HCT116 (cell line): ENCODE data around the gene TRIAP1. TPM values are rescaled to one million over a fixed set of nuclear protein-coding genes. Genes with fewer than 3 reads are reported as not detected.

Experiments
- ATAC-seq: fragments of 200-7000 bp; cut with Tn5 transposase; 2 replicates; pipeline ENCODE4 v1.9.1; 2020; ENCODE audit warnings: mild to moderate bottlenecking, moderate library complexity
- BruUV-seq: library from RNA; stranded (reverse); fragments of 400-500 nt; replicated peaks from 2 replicates; lab custom pipeline; 2021; lab: Mats Ljungman, UMichigan
- CTCF ChIA-PET: fragments of 300-600 bp; sonication (Branson Sonifier 250); formaldehyde crosslinking; loops from one replicate; lab custom pipeline; 2021; ENCODE audit warnings: antibody characterized with exemption; lab: Charles Lee
- POLR2A ChIA-PET: fragments of 300-600, 350-600 bp; sonication (Branson Sonifier 250); formaldehyde crosslinking; loops from one replicate; lab custom pipeline; 2021; ENCODE audit warnings: antibody characterized with exemption; lab: Charles Lee
- RAD21 ChIA-PET, 2 experiments: fragments of 300-600 bp; sonication (Branson Sonifier 250); formaldehyde crosslinking; loops; one replicate each; lab custom pipeline; 2023; ENCODE audit warnings: low total read pairs in 2 of 2; ENCODE audit not compliant: uncharacterized antibody in 2 of 2, unreplicated experiment in 2 of 2, low non-redundant PET in 1 of 2; lab: Charles Lee
- DNase-seq: peaks from one replicate; pipeline ENCODE4 v3.0.0-alpha.2; 2010; ENCODE audit warnings: low read depth, low spot score
- H2AFZ ChIP-seq: fragments of 200-600 bp; shearing (Covaris generic), sonication (generic); 2 replicates; pipeline ENCODE4 v1.6.1; 2017; ENCODE audit warnings: low read depth, mixed run types, mixed read lengths, antibody characterized with exemption, low read length; ENCODE audit not compliant: poor library complexity, severe bottlenecking
- H3K27ac ChIP-seq: 2 replicates; pipeline ENCODE4 v1.5.1; 2012; ENCODE audit warnings: low read depth, low read length
- H3K27me3 ChIP-seq: fragments of 200-600 bp; sonication (generic); 2 replicates; pipeline ENCODE4 v1.6.1; 2016; ENCODE audit warnings: mixed run types, low read length, mixed read lengths; ENCODE audit not compliant: insufficient read depth
- H3K36me3 ChIP-seq, 2 experiments: fragments of 200-500 bp in 1 of 2; fragments of 200-600 bp in 1 of 2; sonication (Bioruptor generic) in 1 of 2; sonication (generic) in 1 of 2; 2 replicates each; pipeline versions ENCODE4 v1.5.1 to v1.6.1; 2014 to 2016; ENCODE audit warnings: low read length in 2 of 2, inconsistent platforms in 1 of 2, mixed read lengths in 1 of 2, mixed run types in 1 of 2; ENCODE audit not compliant: insufficient read depth in 2 of 2, control insufficient read depth in 1 of 2
- H3K4me1 ChIP-seq, 2 experiments: fragments of 200-600 bp in 1 of 2; sonication (generic) in 1 of 2; 2 replicates each; pipeline versions ENCODE4 v1.5.1 to v1.6.1; 2012 to 2017; ENCODE audit warnings: low read length in 2 of 2, inconsistent platforms in 1 of 2, mild to moderate bottlenecking in 1 of 2, mixed read lengths in 1 of 2, mixed run types in 1 of 2, moderate library complexity in 1 of 2; ENCODE audit not compliant: insufficient read depth in 2 of 2, control insufficient read depth in 1 of 2
- H3K4me2 ChIP-seq: fragments of 200-600 bp; sonication (generic); 2 replicates; pipeline ENCODE4 v1.6.1; 2017; ENCODE audit warnings: mixed run types, low read length, mixed read lengths
- H3K4me3 ChIP-seq, 2 experiments: fragments of 200-600 bp in 1 of 2; sonication (generic) in 1 of 2; replicated peaks in 1 of 2; 2 replicates each; pipeline ENCODE4 v1.5.1; 2011 to 2016; ENCODE audit warnings: low read length in 2 of 2, control low read depth in 1 of 2, low read depth in 1 of 2, mild to moderate bottlenecking in 1 of 2, mixed read lengths in 1 of 2, mixed run types in 1 of 2
- H3K79me2 ChIP-seq: fragments of 200-600 bp; sonication (generic); 2 replicates; pipeline ENCODE4 v1.6.1; 2017; ENCODE audit warnings: mild to moderate bottlenecking, mixed run types, low read length, moderate library complexity, mixed read lengths; ENCODE audit not compliant: insufficient read depth
- H3K9ac ChIP-seq: fragments of 200-600 bp; sonication (generic); 2 replicates; pipeline ENCODE4 v1.6.1; 2016; ENCODE audit warnings: low read length, mixed read lengths
- H3K9me2 ChIP-seq: fragments of 200-600 bp; sonication (generic), shearing (Covaris generic); 2 replicates; pipeline ENCODE4 v1.6.1; 2017; ENCODE audit warnings: mixed run types, mild to moderate bottlenecking, moderate library complexity; ENCODE audit not compliant: insufficient read depth
- H3K9me3 ChIP-seq, 2 experiments: fragments of 200-500 bp in 1 of 2; fragments of 200-600 bp in 1 of 2; sonication (Bioruptor generic) in 1 of 2; sonication (generic) in 1 of 2; 2 replicates each; pipeline ENCODE4 v1.6.1; 2014 to 2017; ENCODE audit warnings: low read length in 2 of 2, mixed read lengths in 2 of 2, inconsistent platforms in 1 of 2, low read depth in 1 of 2, mild to moderate bottlenecking in 1 of 2, mixed run types in 1 of 2, moderate library complexity in 1 of 2; ENCODE audit not compliant: control insufficient read depth in 1 of 2, insufficient read depth in 1 of 2
- H4K20me1 ChIP-seq: fragments of 200-600 bp; sonication (generic), shearing (Covaris generic); 2 replicates; pipeline ENCODE4 v1.6.1; 2017; ENCODE audit warnings: mixed run types, mild to moderate bottlenecking, moderate library complexity; ENCODE audit not compliant: insufficient read depth
- CBX3 ChIP-seq: IDR thresholded peaks from 2 replicates; pipeline ENCODE4 v1.6.1; 2012; ENCODE audit warnings: low read depth
- CEBPB ChIP-seq: IDR thresholded peaks from 2 replicates; pipeline ENCODE4 v1.6.1; 2012; ENCODE audit warnings: low read depth
- ELF1 ChIP-seq: IDR thresholded peaks from 2 replicates; pipeline ENCODE4 v1.6.1; 2012; ENCODE audit warnings: low read depth, borderline replicate concordance
- EZH2 ChIP-seq: fragments of 200-600 bp; sonication (generic); IDR thresholded peaks from 2 replicates; pipeline ENCODE4 v1.6.1; 2017; ENCODE audit warnings: antibody characterized with exemption, mixed run types
- EZH2phosphoT487 ChIP-seq: fragments of 200-600 bp; IDR thresholded peaks from 2 replicates; pipeline ENCODE4 v1.6.1; 2018; ENCODE audit warnings: antibody characterized with exemption, borderline replicate concordance
- FOSL1 ChIP-seq: IDR thresholded peaks from 2 replicates; pipeline ENCODE4 v1.6.1; 2012; ENCODE audit warnings: low read depth
- JUND ChIP-seq: IDR thresholded peaks from 2 replicates; pipeline ENCODE4 v1.6.1; 2012
- POLR2A ChIP-seq: IDR thresholded peaks from 2 replicates; pipeline ENCODE4 v1.7.0; 2011; ENCODE audit warnings: borderline replicate concordance; ENCODE audit not compliant: insufficient read depth, insufficient read length; ENCODE audit errors: extremely low read depth
- POLR2AphosphoS5 ChIP-seq: IDR thresholded peaks from 2 replicates; pipeline ENCODE4 v1.6.1; 2011; ENCODE audit warnings: mild to moderate bottlenecking, low read depth, low read length, moderate library complexity
- RAD21 ChIP-seq: IDR thresholded peaks from 2 replicates; pipeline ENCODE4 v1.6.1; 2012; ENCODE audit warnings: low read depth, mild to moderate bottlenecking
- SIN3A ChIP-seq: IDR thresholded peaks from 2 replicates; pipeline ENCODE4 v1.6.1; 2012; ENCODE audit warnings: low read depth
- SP1 ChIP-seq: IDR thresholded peaks from 2 replicates; pipeline ENCODE4 v1.6.1; 2012; ENCODE audit warnings: low read depth
- TCF7L2 ChIP-seq: IDR thresholded peaks from 2 replicates; pipeline ENCODE4 v1.7.0; 2011; ENCODE audit warnings: borderline replicate concordance, inconsistent platforms; ENCODE audit not compliant: insufficient read depth, insufficient read length; ENCODE audit errors: extremely low read depth
- YY1 ChIP-seq: IDR thresholded peaks from 2 replicates; pipeline ENCODE4 v1.6.1; 2011; ENCODE audit warnings: low read length, low read depth, moderate library complexity, mild to moderate bottlenecking; ENCODE audit not compliant: insufficient replicate concordance; ENCODE audit errors: extremely low read depth
- ZFX ChIP-seq: fragments of 450-650 bp; IDR thresholded peaks from 2 replicates; pipeline ENCODE4 v1.6.1; 2017
- intact Hi-C: fragments of 100-400 bp; cut with micrococcal nuclease; formaldehyde crosslinking; loops from 2 replicates; pipeline ENCODE4 v1.10.0; 2022
- total RNA-seq: library from RNA; stranded (reverse); gene quantifications from one replicate; pipeline ENCODE4 v1.2.1, GENCODE V29; 2021; ENCODE audit not compliant: unreplicated experiment
- TF ChIP-seq, protein P1 (sequence below), 3 experiments: fragments of 200-600 bp in 1 of 3; sonication (generic) in 1 of 3; IDR thresholded peaks in 2 of 3; conservative IDR thresholded peaks in 1 of 3; 2 replicates each; pipeline ENCODE4 v1.5.1; 2012 to 2017; ENCODE audit warnings: low read depth in 2 of 3, low read length in 2 of 3, antibody characterized with exemption in 1 of 3, borderline replicate concordance in 1 of 3, control low read depth in 1 of 3, mild to moderate bottlenecking in 1 of 3, mixed read lengths in 1 of 3, mixed run types in 1 of 3, moderate library complexity in 1 of 3; ENCODE audit not compliant: insufficient read depth in 1 of 3
- TF ChIP-seq, protein P2 (sequence below): IDR thresholded peaks from 2 replicates; pipeline ENCODE4 v1.6.1; 2012; ENCODE audit warnings: low read depth
- TF ChIP-seq, protein P3 (sequence below): IDR thresholded peaks from 2 replicates; pipeline ENCODE4 v1.6.1; 2012
- TF ChIP-seq, protein P4 (sequence below): IDR thresholded peaks from 2 replicates; pipeline ENCODE4 v1.6.1; 2011; ENCODE audit warnings: mild to moderate bottlenecking, low read length, moderate library complexity; ENCODE audit not compliant: insufficient replicate concordance; ENCODE audit errors: extremely low read depth

The TRIAP1 gene
- total RNA-seq, 1 experiment from 2014 or later = 40.3 TPM

DNA sequence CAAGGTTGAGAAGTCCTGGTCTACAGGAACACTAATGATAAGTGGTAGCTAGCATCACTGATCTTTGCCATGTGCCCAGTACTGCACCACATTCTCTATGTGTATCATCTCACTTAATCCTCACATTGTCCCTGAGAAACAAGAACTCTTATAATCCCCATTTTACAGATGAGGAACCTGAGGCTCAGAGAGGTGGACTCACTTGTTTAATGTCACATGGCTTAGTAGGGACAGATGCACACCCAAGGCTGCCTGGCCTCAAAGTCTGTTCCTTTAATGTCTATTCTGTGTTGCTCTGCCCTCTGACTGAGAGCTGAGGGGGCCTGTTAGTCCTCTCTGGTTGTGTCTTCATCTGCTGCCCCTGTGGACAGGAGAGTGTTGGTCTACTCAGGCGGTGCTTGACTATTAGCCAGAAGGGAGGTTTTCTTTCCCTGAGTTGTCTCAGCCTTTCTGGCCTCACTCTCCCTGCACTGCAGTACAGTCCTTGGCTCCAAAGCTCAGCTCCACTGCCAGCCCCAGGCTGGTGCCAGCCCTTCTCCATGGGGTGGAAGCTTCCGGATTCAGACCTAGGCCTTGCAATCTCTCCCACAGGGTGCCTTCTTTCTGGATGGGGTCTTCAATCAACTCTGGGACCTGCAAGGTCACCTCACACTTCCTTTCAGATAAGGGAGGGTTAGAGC lies 44.8 kb upstream of the TRIAP1 start:
- Histone ChIP-seq H3K27ac (no peak overlapping the region), H3K36me3 (no peaks in the 10 kb centered on the region; a peak in 2 of 4 replicates), H3K4me2 (no peak overlapping the region), H3K27me3 (no peaks in the 10 kb centered on the region), H3K9ac (no peak overlapping the region), H3K4me1 (peaks cover 3 to 7% of the 10 kb centered on the region in 2 experiments; a peak in 2 of 4 replicates), H3K9me3 (no peaks in the 10 kb centered on the region), H3K79me2 (peaks cover 14% of the 10 kb centered on the region; the same call in 1 of the 2 replicates), H2AFZ (no peak overlapping the region), H3K9me2 (no peaks in the 10 kb centered on the region), H3K4me3 (no peak overlapping the region), H4K20me1 (no peaks in the 10 kb centered on the region)
- ChIA-PET CTCF (no interaction called here), RAD21 (no interaction called here), POLR2A (no interaction called here)
- BruUV-seq = no TSS peak
- DNase-seq (no peak), ATAC-seq (no peak)
- TF ChIP-seq SIN3A (no peak), ELF1 (no peak), EZH2 (no peak), RAD21 (no peak), SP1 (no peak), JUND (no peak), FOSL1 (no peak), CEBPB (no peak), CBX3 (no peak), POLR2A (no peak), YY1 (no peak), EZH2phosphoT487 (no peak), POLR2AphosphoS5 (no peak), TCF7L2 (no peak), ZFX (no peak)
- TF ChIP-seq, protein P1, sequence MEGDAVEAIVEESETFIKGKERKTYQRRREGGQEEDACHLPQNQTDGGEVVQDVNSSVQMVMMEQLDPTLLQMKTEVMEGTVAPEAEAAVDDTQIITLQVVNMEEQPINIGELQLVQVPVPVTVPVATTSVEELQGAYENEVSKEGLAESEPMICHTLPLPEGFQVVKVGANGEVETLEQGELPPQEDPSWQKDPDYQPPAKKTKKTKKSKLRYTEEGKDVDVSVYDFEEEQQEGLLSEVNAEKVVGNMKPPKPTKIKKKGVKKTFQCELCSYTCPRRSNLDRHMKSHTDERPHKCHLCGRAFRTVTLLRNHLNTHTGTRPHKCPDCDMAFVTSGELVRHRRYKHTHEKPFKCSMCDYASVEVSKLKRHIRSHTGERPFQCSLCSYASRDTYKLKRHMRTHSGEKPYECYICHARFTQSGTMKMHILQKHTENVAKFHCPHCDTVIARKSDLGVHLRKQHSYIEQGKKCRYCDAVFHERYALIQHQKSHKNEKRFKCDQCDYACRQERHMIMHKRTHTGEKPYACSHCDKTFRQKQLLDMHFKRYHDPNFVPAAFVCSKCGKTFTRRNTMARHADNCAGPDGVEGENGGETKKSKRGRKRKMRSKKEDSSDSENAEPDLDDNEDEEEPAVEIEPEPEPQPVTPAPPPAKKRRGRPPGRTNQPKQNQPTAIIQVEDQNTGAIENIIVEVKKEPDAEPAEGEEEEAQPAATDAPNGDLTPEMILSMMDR (IDR thresholded peaks at IDR 0.05 in 2 of 3, conservative IDR thresholded peaks at IDR 0.05 in 1 of 3; ENCODE audit: borderline replicate concordance in 1 of 3, insufficient read depth in 1 of 3, low read depth in 2 of 3, low read length in 2 of 3) = no peak
- TF ChIP-seq, protein P2, sequence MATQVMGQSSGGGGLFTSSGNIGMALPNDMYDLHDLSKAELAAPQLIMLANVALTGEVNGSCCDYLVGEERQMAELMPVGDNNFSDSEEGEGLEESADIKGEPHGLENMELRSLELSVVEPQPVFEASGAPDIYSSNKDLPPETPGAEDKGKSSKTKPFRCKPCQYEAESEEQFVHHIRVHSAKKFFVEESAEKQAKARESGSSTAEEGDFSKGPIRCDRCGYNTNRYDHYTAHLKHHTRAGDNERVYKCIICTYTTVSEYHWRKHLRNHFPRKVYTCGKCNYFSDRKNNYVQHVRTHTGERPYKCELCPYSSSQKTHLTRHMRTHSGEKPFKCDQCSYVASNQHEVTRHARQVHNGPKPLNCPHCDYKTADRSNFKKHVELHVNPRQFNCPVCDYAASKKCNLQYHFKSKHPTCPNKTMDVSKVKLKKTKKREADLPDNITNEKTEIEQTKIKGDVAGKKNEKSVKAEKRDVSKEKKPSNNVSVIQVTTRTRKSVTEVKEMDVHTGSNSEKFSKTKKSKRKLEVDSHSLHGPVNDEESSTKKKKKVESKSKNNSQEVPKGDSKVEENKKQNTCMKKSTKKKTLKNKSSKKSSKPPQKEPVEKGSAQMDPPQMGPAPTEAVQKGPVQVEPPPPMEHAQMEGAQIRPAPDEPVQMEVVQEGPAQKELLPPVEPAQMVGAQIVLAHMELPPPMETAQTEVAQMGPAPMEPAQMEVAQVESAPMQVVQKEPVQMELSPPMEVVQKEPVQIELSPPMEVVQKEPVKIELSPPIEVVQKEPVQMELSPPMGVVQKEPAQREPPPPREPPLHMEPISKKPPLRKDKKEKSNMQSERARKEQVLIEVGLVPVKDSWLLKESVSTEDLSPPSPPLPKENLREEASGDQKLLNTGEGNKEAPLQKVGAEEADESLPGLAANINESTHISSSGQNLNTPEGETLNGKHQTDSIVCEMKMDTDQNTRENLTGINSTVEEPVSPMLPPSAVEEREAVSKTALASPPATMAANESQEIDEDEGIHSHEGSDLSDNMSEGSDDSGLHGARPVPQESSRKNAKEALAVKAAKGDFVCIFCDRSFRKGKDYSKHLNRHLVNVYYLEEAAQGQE = no peak
- TF ChIP-seq, protein P3, sequence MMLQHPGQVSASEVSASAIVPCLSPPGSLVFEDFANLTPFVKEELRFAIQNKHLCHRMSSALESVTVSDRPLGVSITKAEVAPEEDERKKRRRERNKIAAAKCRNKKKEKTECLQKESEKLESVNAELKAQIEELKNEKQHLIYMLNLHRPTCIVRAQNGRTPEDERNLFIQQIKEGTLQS = no peak
- TF ChIP-seq, protein P4, sequence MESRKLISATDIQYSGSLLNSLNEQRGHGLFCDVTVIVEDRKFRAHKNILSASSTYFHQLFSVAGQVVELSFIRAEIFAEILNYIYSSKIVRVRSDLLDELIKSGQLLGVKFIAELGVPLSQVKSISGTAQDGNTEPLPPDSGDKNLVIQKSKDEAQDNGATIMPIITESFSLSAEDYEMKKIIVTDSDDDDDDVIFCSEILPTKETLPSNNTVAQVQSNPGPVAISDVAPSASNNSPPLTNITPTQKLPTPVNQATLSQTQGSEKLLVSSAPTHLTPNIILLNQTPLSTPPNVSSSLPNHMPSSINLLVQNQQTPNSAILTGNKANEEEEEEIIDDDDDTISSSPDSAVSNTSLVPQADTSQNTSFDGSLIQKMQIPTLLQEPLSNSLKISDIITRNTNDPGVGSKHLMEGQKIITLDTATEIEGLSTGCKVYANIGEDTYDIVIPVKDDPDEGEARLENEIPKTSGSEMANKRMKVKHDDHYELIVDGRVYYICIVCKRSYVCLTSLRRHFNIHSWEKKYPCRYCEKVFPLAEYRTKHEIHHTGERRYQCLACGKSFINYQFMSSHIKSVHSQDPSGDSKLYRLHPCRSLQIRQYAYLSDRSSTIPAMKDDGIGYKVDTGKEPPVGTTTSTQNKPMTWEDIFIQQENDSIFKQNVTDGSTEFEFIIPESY = no peak
- intact Hi-C loops = no loop called here
